HCT116 (cell line): Measurements from ENCODE around the gene DENND5B.

ENCODE experiments used
- CEBPB ChIP-seq: IDR thresholded peaks from 2 replicates; pipeline ENCODE4 v1.6.1; 2012; ENCODE audit warnings: low read depth
- JUND ChIP-seq: IDR thresholded peaks from 2 replicates; pipeline ENCODE4 v1.6.1; 2012
- RAD21 ChIP-seq: IDR thresholded peaks from 2 replicates; pipeline ENCODE4 v1.6.1; 2012; ENCODE audit warnings: low read depth, mild to moderate bottlenecking
- SP1 ChIP-seq: IDR thresholded peaks from 2 replicates; pipeline ENCODE4 v1.6.1; 2012; ENCODE audit warnings: low read depth
- YY1 ChIP-seq: IDR thresholded peaks from 2 replicates; pipeline ENCODE4 v1.6.1; 2011; ENCODE audit warnings: low read length, low read depth, moderate library complexity, mild to moderate bottlenecking; ENCODE audit not compliant: insufficient replicate concordance; ENCODE audit errors: extremely low read depth
- TF ChIP-seq, protein P1 (sequence below), 3 experiments: fragments of 200-600 bp in 1 of 3; sonication (generic) in 1 of 3; IDR thresholded peaks in 2 of 3; conservative IDR thresholded peaks in 1 of 3; 2 replicates each; pipeline ENCODE4 v1.5.1; 2012 to 2017; ENCODE audit warnings: low read depth in 2 of 3, low read length in 2 of 3, antibody characterized with exemption in 1 of 3, borderline replicate concordance in 1 of 3, control low read depth in 1 of 3, mild to moderate bottlenecking in 1 of 3, mixed read lengths in 1 of 3, mixed run types in 1 of 3, moderate library complexity in 1 of 3; ENCODE audit not compliant: insufficient read depth in 1 of 3

DNA sequence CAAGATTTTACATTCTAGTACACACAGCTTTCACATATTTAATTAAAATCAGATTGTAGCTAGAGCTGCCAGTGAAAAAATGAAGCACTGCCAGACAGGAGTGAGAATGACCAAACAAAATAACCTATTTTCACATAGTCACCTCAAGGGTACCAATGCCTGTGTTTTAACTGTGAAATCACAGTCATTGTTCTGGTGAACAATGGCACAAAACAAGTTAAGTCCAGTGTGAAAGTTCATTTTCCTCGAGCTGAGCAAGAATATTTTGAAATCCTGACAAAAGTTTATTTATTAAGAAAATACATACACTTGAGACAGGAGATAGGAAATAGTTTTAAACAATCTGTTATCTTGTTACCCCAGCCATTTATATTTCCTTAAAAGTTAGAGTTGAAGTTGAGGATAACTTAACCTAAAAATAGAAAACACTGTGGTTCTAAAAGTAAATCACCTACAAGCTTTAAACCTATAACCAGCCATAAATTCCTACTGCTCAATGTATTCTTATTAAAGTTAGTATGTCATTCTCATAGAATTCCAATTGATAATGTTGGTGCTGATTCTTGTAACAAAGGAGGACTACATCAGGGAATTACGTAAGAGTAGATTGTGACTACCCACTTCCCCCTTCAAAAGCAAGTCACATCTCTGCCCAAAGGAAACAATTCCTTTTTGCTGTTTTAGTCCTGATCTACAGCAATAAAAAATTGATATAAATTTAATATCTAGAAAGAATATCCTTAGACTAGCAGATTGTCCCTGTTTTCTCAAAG, 15.9 kb downstream of the DENND5B start:
- TF ChIP-seq SP1, result no peak
- TF ChIP-seq CEBPB, result no peak
- TF ChIP-seq, protein P1, sequence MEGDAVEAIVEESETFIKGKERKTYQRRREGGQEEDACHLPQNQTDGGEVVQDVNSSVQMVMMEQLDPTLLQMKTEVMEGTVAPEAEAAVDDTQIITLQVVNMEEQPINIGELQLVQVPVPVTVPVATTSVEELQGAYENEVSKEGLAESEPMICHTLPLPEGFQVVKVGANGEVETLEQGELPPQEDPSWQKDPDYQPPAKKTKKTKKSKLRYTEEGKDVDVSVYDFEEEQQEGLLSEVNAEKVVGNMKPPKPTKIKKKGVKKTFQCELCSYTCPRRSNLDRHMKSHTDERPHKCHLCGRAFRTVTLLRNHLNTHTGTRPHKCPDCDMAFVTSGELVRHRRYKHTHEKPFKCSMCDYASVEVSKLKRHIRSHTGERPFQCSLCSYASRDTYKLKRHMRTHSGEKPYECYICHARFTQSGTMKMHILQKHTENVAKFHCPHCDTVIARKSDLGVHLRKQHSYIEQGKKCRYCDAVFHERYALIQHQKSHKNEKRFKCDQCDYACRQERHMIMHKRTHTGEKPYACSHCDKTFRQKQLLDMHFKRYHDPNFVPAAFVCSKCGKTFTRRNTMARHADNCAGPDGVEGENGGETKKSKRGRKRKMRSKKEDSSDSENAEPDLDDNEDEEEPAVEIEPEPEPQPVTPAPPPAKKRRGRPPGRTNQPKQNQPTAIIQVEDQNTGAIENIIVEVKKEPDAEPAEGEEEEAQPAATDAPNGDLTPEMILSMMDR (IDR thresholded peaks at IDR 0.05 in 2 of 3, conservative IDR thresholded peaks at IDR 0.05 in 1 of 3; ENCODE audit: borderline replicate concordance in 1 of 3, insufficient read depth in 1 of 3, low read depth in 2 of 3, low read length in 2 of 3), result no peak
- TF ChIP-seq RAD21, result no peak
- TF ChIP-seq YY1, result no peak
- TF ChIP-seq JUND, result no peak
